SU-DHL-6 (cell line): Measurements from ENCODE around the gene PLA2G4A.

Source experiments
- H2AFZ ChIP-seq: fragments of 200-600 bp; sonication (generic); 2 replicates; pipeline ENCODE4 v1.6.1; 2014; ENCODE audit warnings: low read depth, mild to moderate bottlenecking, moderate library complexity, mixed read lengths, antibody characterized with exemption, low read length; ENCODE audit not compliant: severe bottlenecking
- H3F3A ChIP-seq: fragments of 200-600 bp; shearing (Covaris generic); 2 replicates; pipeline ENCODE4 v1.6.0; 2016; ENCODE audit warnings: antibody characterized with exemption, mild to moderate bottlenecking; ENCODE audit not compliant: insufficient read depth
- H3K27ac ChIP-seq: fragments of 200-600 bp; sonication (generic); 2 replicates; pipeline ENCODE4 v1.5.1; 2016; ENCODE audit warnings: low read depth, mild to moderate bottlenecking, low read length, moderate library complexity, mixed read lengths
- H3K27me3 ChIP-seq: fragments of 200-600 bp; sonication (generic), shearing (Covaris generic); 2 replicates; pipeline ENCODE4 v1.6.0; 2014; ENCODE audit warnings: mild to moderate bottlenecking, low read length
- H3K36me3 ChIP-seq: fragments of 200-600 bp; sonication (generic); 2 replicates; pipeline ENCODE4 v1.6.1; 2014; ENCODE audit warnings: mild to moderate bottlenecking, low read length, mixed read lengths
- H3K4me2 ChIP-seq: fragments of 300-600, 200-600 bp; shearing (Covaris generic), sonication (generic); 2 replicates; pipeline ENCODE4 v1.6.0; 2014; ENCODE audit warnings: low read length, low read depth, mild to moderate bottlenecking; ENCODE audit not compliant: poor library complexity, severe bottlenecking
- H3K4me3 ChIP-seq: fragments of 200-600 bp; sonication (generic); 2 replicates; pipeline ENCODE4 v1.5.1; 2014; ENCODE audit warnings: antibody characterized with exemption, low read length, mild to moderate bottlenecking, mixed read lengths; ENCODE audit not compliant: insufficient read depth, poor library complexity, severe bottlenecking
- H3K79me2 ChIP-seq: fragments of 200-600 bp; sonication (generic); 2 replicates; pipeline ENCODE4 v1.6.1; 2014; ENCODE audit warnings: mild to moderate bottlenecking, low read length, moderate library complexity; ENCODE audit not compliant: insufficient read depth
- H3K9ac ChIP-seq: fragments of 200-600 bp; sonication (generic); 2 replicates; pipeline ENCODE4 v1.7.0; 2014; ENCODE audit warnings: mild to moderate bottlenecking, low read length
- H3K9me2 ChIP-seq: fragments of 200-600 bp; sonication (generic); replicated peaks from 2 replicates; pipeline ENCODE4 v1.6.1; 2014; ENCODE audit warnings: low read length; ENCODE audit not compliant: insufficient read depth
- H3K9me3 ChIP-seq: fragments of 200-600 bp; sonication (generic); 2 replicates; pipeline ENCODE4 v1.6.1; 2014; ENCODE audit warnings: low read length, mixed read lengths; ENCODE audit not compliant: insufficient read depth
- H4K20me1 ChIP-seq: fragments of 200-600 bp; sonication (generic); 2 replicates; pipeline ENCODE4 v1.6.1; 2014; ENCODE audit warnings: low read depth, mild to moderate bottlenecking, antibody characterized with exemption, low read length, moderate library complexity, mixed read lengths
- EZH2phosphoT487 ChIP-seq: fragments of 200-600 bp; sonication (generic), shearing (Covaris generic); conservative IDR thresholded peaks from 2 replicates; pipeline ENCODE4 v1.6.1; 2018; ENCODE audit warnings: mild to moderate bottlenecking, antibody characterized with exemption, low read length, moderate library complexity, mixed read lengths
- TF ChIP-seq, protein P1 (sequence below): fragments of 200-600 bp; sonication (generic); IDR thresholded peaks from one replicate; pipeline ENCODE4 v1.5.1; 2017; ENCODE audit warnings: antibody characterized with exemption, mild to moderate bottlenecking, low read length, moderate library complexity; ENCODE audit not compliant: insufficient read depth, poor library complexity, severe bottlenecking

PLA2G4A gene

DNA sequence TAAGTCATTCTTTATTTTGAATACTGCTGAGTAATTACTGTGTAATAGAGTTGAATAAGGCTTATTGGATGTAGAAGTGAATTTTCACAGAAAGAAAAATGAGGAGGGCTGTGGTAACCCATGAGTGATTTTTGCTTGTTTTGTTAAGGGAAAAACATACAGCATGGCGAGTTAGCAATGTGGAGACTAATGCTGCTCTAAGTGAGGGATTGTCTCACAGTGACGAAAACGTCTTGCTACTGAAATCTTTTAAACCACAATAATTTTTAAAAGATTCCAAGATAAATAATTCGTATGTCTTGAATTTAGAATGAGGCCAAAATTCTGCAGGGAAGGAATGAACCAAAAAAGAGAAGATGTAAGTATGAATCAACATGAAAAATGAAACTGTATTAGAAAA lies 16.2 kb upstream of the PLA2G4A start:
- no peak overlapping the region for H3K27ac ChIP-seq
- H3K9me3 ChIP-seq, result no peaks in the 10 kb centered on the region
- H3K4me3 ChIP-seq, result no peak overlapping the region
- no peaks in the 10 kb centered on the region for H3K9me2 ChIP-seq
- no peaks in the 10 kb centered on the region for H3K79me2 ChIP-seq
- no peaks in the 10 kb centered on the region for H3K27me3 ChIP-seq
- no peak for TF ChIP-seq EZH2phosphoT487
- TF ChIP-seq, protein P1, sequence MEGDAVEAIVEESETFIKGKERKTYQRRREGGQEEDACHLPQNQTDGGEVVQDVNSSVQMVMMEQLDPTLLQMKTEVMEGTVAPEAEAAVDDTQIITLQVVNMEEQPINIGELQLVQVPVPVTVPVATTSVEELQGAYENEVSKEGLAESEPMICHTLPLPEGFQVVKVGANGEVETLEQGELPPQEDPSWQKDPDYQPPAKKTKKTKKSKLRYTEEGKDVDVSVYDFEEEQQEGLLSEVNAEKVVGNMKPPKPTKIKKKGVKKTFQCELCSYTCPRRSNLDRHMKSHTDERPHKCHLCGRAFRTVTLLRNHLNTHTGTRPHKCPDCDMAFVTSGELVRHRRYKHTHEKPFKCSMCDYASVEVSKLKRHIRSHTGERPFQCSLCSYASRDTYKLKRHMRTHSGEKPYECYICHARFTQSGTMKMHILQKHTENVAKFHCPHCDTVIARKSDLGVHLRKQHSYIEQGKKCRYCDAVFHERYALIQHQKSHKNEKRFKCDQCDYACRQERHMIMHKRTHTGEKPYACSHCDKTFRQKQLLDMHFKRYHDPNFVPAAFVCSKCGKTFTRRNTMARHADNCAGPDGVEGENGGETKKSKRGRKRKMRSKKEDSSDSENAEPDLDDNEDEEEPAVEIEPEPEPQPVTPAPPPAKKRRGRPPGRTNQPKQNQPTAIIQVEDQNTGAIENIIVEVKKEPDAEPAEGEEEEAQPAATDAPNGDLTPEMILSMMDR, result no peak
- no peak overlapping the region for H3K9ac ChIP-seq
- no peaks in the 10 kb centered on the region for H3K36me3 ChIP-seq
- H4K20me1 ChIP-seq, result no peaks in the 10 kb centered on the region
- no peak overlapping the region for H2AFZ ChIP-seq
- no peak overlapping the region for H3K4me2 ChIP-seq
- no peaks in the 10 kb centered on the region for H3F3A ChIP-seq

DNA sequence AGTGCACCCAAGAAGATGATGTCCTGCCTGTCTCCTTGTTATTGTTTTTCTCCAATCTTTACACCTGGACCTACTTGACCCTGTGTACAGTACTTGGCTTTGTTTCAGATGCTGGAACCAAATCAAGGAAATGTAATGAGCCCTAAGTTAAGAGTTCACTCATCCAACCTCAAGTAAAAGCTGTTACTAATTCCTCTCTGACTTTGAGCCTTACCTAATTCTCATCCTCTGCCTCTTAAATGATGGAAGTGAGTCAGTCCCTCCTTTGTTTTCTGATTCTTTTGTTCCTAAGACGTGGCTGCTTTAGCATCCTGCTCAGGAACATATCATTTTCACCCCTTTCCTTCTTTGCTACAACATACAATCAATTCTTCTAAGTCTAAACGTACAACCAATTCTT lies 15.3 kb upstream of the PLA2G4A start:
- TF ChIP-seq EZH2phosphoT487, result no peak
- TF ChIP-seq, protein P1, result no peak
- Histone ChIP-seq H3K27me3 (no peaks in the 10 kb centered on the region), H3K79me2 (no peaks in the 10 kb centered on the region), H3K9ac (no peak overlapping the region), H3K9me2 (no peaks in the 10 kb centered on the region), H3K36me3 (no peaks in the 10 kb centered on the region), H3F3A (no peaks in the 10 kb centered on the region), H3K4me2 (no peak overlapping the region), H3K4me3 (no peak overlapping the region), H2AFZ (no peak overlapping the region), H3K9me3 (no peaks in the 10 kb centered on the region), H3K27ac (no peak overlapping the region), H4K20me1 (no peaks in the 10 kb centered on the region)

DNA sequence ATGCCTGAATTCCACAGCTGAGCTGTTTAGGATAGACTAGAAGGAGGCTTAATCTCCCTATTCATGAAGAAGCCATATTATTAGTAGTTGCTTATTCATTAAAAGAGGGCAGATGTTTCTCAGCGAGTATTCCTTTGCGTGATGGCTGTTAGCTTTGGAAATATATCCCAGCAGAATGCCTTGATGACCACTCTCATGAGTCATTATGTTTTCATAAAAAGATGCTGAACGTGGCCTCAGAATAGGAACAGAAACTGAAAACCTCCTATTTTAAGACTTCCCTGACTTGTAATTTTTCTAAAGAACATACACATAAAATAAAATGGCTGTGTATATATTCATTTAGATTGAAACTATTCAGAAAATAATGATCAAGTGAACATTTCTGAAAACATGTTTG lies 9.6 kb upstream of the PLA2G4A start:
- Histone ChIP-seq H3K36me3 (no peaks in the 10 kb centered on the region), H3K9me3 (no peaks in the 10 kb centered on the region), H3K4me2 (no peak overlapping the region), H4K20me1 (no peaks in the 10 kb centered on the region), H3F3A (no peaks in the 10 kb centered on the region), H3K27ac (no peak overlapping the region), H3K9ac (no peak overlapping the region), H3K4me3 (no peak overlapping the region), H2AFZ (no peak overlapping the region), H3K9me2 (no peaks in the 10 kb centered on the region), H3K27me3 (no peaks in the 10 kb centered on the region), H3K79me2 (no peaks in the 10 kb centered on the region)
- TF ChIP-seq, protein P1, result no peak
- no peak for TF ChIP-seq EZH2phosphoT487

DNA sequence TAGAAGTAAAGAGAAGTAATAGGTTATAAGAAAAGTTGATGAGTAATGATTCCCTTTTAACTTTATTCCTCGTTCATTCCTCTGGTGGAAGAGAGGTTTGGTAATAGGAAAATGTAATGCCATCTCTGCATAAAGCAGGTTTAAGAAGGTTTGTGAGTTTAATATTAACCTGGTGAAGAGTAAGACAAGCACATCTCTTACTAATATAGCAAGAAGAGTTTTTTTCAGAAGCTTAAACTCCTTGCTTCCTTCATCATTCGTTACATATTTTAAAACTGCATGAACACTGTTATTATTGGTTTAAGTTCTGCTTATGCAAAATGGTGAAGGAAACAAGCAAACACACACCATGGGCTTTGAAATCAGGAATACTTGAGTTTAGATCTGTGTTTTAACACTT lies 9.2 kb upstream of the PLA2G4A start:
- Histone ChIP-seq H3K9me2 (no peaks in the 10 kb centered on the region), H4K20me1 (no peaks in the 10 kb centered on the region), H3K27ac (no peak overlapping the region), H2AFZ (no peak overlapping the region), H3K36me3 (no peaks in the 10 kb centered on the region), H3K9ac (no peak overlapping the region), H3F3A (no peaks in the 10 kb centered on the region), H3K9me3 (no peaks in the 10 kb centered on the region), H3K27me3 (no peaks in the 10 kb centered on the region), H3K4me2 (no peak overlapping the region), H3K4me3 (no peak overlapping the region), H3K79me2 (no peaks in the 10 kb centered on the region)
- TF ChIP-seq EZH2phosphoT487, result no peak
- TF ChIP-seq, protein P1, result no peak
